Natural killer cell treated with Interleukin-12 subunit alpha and Interleukin-12 subunit beta and Interleukin-15 and Interleukin-18, amount 100 ng/mL, for 72 hours (primary cell): Measurements from ENCODE around the gene SLC2A9. TPM values are rescaled to one million over a fixed set of nuclear protein-coding genes. Genes with fewer than 3 reads are reported as not detected.
"Not testable (repeated sequence)": the region's sequence is repeated elsewhere in the genome, so short reads cannot be mapped to it uniquely, and the experiment has no call there.

Experiments used
- ATAC-seq, 2 donors: fragments of 150-1000 bp; cut with Tn5 transposase in 1 of 2; sonication (Bioruptor Pico), chemical (Tn5 transposase) in 1 of 2; 2 replicates each; pipeline ENCODE4 v1.10.0; 2021
- DNase-seq: peaks from one replicate; pipeline ENCODE4 v3.0.0; 2022; ENCODE audit warnings: low spot score
- H3K27ac Mint-ChIP-seq, 2 donors: 1 replicate in 1 of 2; 2 replicates in 1 of 2; pipeline ENCODE4 v1.8.0; 2022; ENCODE audit warnings: mixed read lengths in 2 of 2, mild to moderate bottlenecking in 1 of 2, moderate library complexity in 1 of 2
- H3K27me3 Mint-ChIP-seq, 2 donors: 1 replicate in 1 of 2; 2 replicates in 1 of 2; pipeline ENCODE4 v1.8.0; 2022; ENCODE audit warnings: mixed read lengths in 2 of 2
- H3K36me3 Mint-ChIP-seq: one replicate; pipeline ENCODE4 v1.8.0; 2022; ENCODE audit warnings: mixed read lengths
- H3K4me1 Mint-ChIP-seq, 2 donors: 1 replicate in 1 of 2; 2 replicates in 1 of 2; pipeline ENCODE4 v1.8.0; 2022; ENCODE audit warnings: low read depth in 2 of 2, mixed read lengths in 2 of 2, mild to moderate bottlenecking in 1 of 2
- H3K4me3 Mint-ChIP-seq: one replicate; pipeline ENCODE4 v1.8.0; 2022; ENCODE audit warnings: mixed read lengths
- H3K9me3 Mint-ChIP-seq: 2 replicates; pipeline ENCODE4 v1.8.0; 2022; ENCODE audit warnings: mixed read lengths
- total RNA-seq, 2 donors: library from RNA; stranded (reverse); gene quantifications; one replicate each; pipeline ENCODE4 v1.2.3, GENCODE V29; 2022

SLC2A9 gene
- total RNA-seq, 2 donors from 2014 or later, result 1.8 to 3.3 TPM

DNA sequence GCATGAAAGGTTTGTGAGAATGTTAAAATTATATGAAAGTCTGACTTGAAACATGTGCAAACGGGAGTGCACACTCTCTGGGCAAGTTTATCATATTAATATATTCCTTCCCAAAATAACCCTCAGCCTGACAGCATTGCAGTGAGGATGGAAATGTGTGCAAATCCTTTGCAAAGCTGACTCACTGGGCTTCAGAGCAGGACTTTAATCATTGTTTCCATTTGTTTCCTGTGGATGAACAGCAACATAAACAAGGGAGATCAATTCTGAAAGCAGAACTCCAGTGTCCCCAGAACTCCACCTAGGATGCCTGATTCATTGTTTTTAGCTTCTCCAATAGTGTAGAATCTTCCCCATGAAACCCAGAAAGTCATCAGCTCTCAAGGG is 32.9 kb downstream of the SLC2A9 start:
- Mint-ChIP-seq H3K4me1 (no peaks in the 10 kb centered on the region), H3K9me3 (no peaks in the 10 kb centered on the region), H3K27me3 (no peaks in the 10 kb centered on the region), H3K4me3 (no peak overlapping the region), H3K27ac (no peak overlapping the region), H3K36me3 (peaks cover 5% of the 10 kb centered on the region)
- DNase-seq (no peak), ATAC-seq (no peak)

GRCh38 chr4:9987749-9988362 is 33.4 kb downstream of the SLC2A9 start:
- Mint-ChIP-seq H3K4me1 (no peaks in the 10 kb centered on the region), H3K27ac (no peak overlapping the region), H3K27me3 (no peaks in the 10 kb centered on the region), H3K9me3 (no peaks in the 10 kb centered on the region), H3K4me3 (no peak overlapping the region), H3K36me3 (no peaks in the 10 kb centered on the region)
- DNase-seq, result no peak
- no peak for ATAC-seq

GRCh38 chr4:9984621-9985020 is 36.7 kb downstream of the SLC2A9 start:
- Mint-ChIP-seq H3K27me3 (peaks cover 0 to 2% of the 10 kb centered on the region in 2 donors), H3K36me3 (no peaks in the 10 kb centered on the region), H3K4me1 (no peaks in the 10 kb centered on the region), H3K9me3 (peaks cover 5% of the 10 kb centered on the region), H3K27ac (no peak overlapping the region), H3K4me3 (no peak overlapping the region)
- ATAC-seq, result no peak
- DNase-seq, result no peak

- H3K27ac Mint-ChIP-seq, result no peak overlapping the region
- H3K4me3 Mint-ChIP-seq, result no peak overlapping the region
- no peaks in the 10 kb centered on the region for H3K36me3 Mint-ChIP-seq
- H3K27me3 Mint-ChIP-seq, result peaks cover 0 to 3% of the 10 kb centered on the region in 2 donors
- H3K4me1 Mint-ChIP-seq, result no peaks in the 10 kb centered on the region
- DNase-seq (no peak), ATAC-seq (no peak)
- peaks cover 5% of the 10 kb centered on the region for H3K9me3 Mint-ChIP-seq
These were observed 38.1 kb downstream of the SLC2A9 start for GRCh38 chr4:9983211-9983610.

DNA sequence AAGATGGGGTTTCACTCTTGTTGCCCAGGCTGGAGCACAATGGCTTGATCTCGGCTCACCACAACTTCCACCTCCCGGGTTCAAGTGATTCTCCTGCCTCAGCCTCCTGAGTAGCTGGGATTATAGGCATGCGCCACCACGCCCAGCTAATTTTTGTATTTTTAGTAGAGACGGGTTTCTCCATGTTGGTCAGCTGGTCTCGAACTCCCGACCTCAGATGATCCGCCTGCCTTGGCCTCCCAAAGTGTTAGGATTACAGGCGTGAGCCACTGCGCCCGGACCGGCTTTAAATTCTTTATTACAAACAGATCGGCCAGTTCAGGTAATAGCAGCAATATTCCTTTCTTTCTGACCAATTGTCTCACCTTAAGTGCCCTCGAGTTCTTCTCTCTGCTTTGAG is 39.4 kb downstream of the SLC2A9 start:
- not testable (repeated sequence) for H3K27me3 Mint-ChIP-seq, H3K36me3 Mint-ChIP-seq, H3K4me1 Mint-ChIP-seq, H3K9me3 Mint-ChIP-seq, ATAC-seq, H3K27ac Mint-ChIP-seq, H3K4me3 Mint-ChIP-seq, DNase-seq

GRCh38 chr4:9980898-9981297 is 40.4 kb downstream of the SLC2A9 start:
- Mint-ChIP-seq H3K27me3 (peaks cover 0 to 3% of the 10 kb centered on the region in 2 donors), H3K36me3 (no peaks in the 10 kb centered on the region), H3K4me3 (no peak overlapping the region), H3K27ac (no peak overlapping the region), H3K4me1 (peaks cover 0 to 4% of the 10 kb centered on the region in 2 donors), H3K9me3 (peaks cover 5% of the 10 kb centered on the region)
- ATAC-seq (no peak), DNase-seq (no peak)

DNA sequence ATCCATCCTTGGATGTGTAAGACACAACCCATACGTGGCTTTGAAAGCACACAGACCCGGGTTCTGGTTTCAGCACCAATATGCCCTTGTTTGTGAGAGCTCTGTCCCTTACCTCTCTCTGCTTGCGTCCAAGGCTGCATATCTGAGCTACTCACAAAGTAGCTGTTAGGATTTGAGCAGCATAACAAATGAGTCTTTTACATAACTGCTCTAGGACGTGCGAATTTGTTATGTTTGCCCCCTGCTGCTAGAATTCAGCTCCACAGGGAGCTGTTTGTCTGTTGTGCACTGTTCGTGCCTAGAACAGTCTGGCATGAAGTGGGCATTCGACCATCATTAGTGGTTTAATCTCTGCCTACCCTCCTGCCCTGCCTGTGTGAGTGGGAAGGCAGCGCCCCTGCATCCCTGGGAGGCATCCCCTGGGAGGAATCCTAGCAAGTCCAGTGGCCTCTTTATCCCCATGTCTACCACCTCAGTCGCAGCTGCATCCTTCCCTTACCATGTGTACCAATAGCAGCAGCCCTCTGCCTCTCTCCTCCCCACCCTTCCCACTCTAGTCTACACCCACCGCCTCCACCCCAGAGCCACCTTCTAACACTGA is 42.1 kb downstream of the SLC2A9 start:
- Mint-ChIP-seq H3K27ac (no peak overlapping the region), H3K27me3 (peaks cover 0 to 3% of the 10 kb centered on the region in 2 donors), H3K9me3 (peaks cover 5% of the 10 kb centered on the region), H3K4me1 (peaks cover 0 to 4% of the 10 kb centered on the region in 2 donors), H3K4me3 (no peak overlapping the region), H3K36me3 (no peaks in the 10 kb centered on the region)
- DNase-seq, result no peak
- ATAC-seq, result peak in 1 of 2 donors; percentile 28

GRCh38 chr4:9977518-9978031 is 43.7 kb downstream of the SLC2A9 start:
- Mint-ChIP-seq H3K9me3 (peaks cover 8% of the 10 kb centered on the region), H3K4me3 (no peak overlapping the region), H3K36me3 (peaks cover 8% of the 10 kb centered on the region), H3K4me1 (peaks cover 0 to 4% of the 10 kb centered on the region in 2 donors), H3K27me3 (peaks cover 3 to 9% of the 10 kb centered on the region in 2 donors), H3K27ac (no peak overlapping the region)
- DNase-seq, result no peak
- no peak for ATAC-seq

- H3K9me3 Mint-ChIP-seq, result peaks cover 11% of the 10 kb centered on the region
- ATAC-seq, result peak in 1 of 2 donors; percentile 33
These were observed 44.5 kb downstream of the SLC2A9 start for GRCh38 chr4:9976781-9977180.

GRCh38 chr4:9976293-9976692 is 45.0 kb downstream of the SLC2A9 start:
- Mint-ChIP-seq H3K4me1 (peaks cover 0 to 4% of the 10 kb centered on the region in 2 donors), H3K27me3 (peaks cover 5 to 18% of the 10 kb centered on the region in 2 donors), H3K27ac (no peak overlapping the region), H3K4me3 (no peak overlapping the region), H3K9me3 (peaks cover 11% of the 10 kb centered on the region), H3K36me3 (peaks cover 10% of the 10 kb centered on the region)
- ATAC-seq, result no peak
- no peak for DNase-seq

More at GRCh38 chr4:9976781-9977180, 44.5 kb downstream of the SLC2A9 start:
- peaks cover 5 to 17% of the 10 kb centered on the region in 2 donors for H3K27me3 Mint-ChIP-seq
- no peak for DNase-seq
- H3K4me3 Mint-ChIP-seq, result no peak overlapping the region
- no peak overlapping the region for H3K27ac Mint-ChIP-seq
- H3K4me1 Mint-ChIP-seq, result peaks cover 0 to 4% of the 10 kb centered on the region in 2 donors
- H3K36me3 Mint-ChIP-seq, result peaks cover 10% of the 10 kb centered on the region

DNA sequence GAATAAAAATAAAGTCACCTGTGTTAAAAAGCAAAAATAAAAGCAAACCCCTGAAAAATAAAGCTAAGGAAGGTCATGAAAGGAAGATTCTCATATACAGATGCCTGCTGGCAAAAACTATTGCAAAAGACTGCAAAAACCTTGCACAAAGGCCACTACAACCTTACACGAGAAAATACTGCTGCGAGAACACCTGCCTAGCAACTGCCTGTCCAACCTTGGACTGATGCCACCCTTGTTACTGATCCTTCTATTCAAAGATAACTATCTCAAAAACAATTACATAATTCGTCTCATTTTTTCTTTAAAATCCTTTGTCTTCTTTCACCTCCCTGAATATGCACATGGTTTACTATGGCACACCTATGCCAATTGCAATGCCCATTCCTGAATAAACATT is 49.6 kb downstream of the SLC2A9 start:
- H3K4me1 Mint-ChIP-seq, result peaks cover 0 to under 1% of the 10 kb centered on the region in 2 donors
- no peak for ATAC-seq
- DNase-seq, result no peak
- no peak overlapping the region for H3K4me3 Mint-ChIP-seq
- no peak overlapping the region for H3K27ac Mint-ChIP-seq
- H3K9me3 Mint-ChIP-seq, result peaks cover 6% of the 10 kb centered on the region
- H3K27me3 Mint-ChIP-seq, result peaks cover 2 to 18% of the 10 kb centered on the region in 2 donors
- H3K36me3 Mint-ChIP-seq, result peaks cover 10% of the 10 kb centered on the region

DNA sequence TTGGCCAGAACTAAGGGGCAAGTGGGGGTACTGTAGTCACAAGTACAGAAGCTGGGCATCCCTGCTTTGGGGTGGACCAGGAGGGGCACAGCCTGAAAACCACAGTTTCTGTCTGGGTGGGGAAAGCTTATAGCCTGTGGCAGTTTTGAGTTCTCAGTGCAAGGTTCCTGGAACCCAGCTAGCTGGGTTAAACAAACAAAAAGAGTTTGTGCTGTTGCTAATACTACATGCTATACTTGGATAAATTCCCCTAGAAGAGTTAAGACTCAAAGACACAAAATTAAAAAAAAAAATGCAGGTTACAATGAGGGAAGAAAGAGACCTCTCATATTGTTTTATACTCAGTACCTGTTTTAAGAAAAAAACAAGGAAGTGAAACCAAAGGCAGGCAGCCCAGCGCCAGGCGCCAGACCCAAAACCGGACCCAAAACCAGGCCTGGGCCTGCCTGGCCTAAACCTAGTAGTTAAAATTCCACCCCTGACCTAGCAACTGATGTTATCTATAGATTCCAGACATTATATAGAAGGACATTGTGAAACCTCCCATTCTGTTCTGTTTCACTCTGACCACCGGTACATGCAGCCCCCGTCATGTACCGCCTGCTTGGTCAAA is 50.8 kb downstream of the SLC2A9 start:
- peaks cover 6% of the 10 kb centered on the region for H3K9me3 Mint-ChIP-seq
- H3K36me3 Mint-ChIP-seq, result peaks cover 10% of the 10 kb centered on the region
- ATAC-seq (no peak), DNase-seq (no peak)
- H3K4me3 Mint-ChIP-seq, result no peak overlapping the region
- peaks cover 2 to 18% of the 10 kb centered on the region in 2 donors for H3K27me3 Mint-ChIP-seq
- no peaks in the 10 kb centered on the region for H3K4me1 Mint-ChIP-seq
- H3K27ac Mint-ChIP-seq, result no peak overlapping the region

DNA sequence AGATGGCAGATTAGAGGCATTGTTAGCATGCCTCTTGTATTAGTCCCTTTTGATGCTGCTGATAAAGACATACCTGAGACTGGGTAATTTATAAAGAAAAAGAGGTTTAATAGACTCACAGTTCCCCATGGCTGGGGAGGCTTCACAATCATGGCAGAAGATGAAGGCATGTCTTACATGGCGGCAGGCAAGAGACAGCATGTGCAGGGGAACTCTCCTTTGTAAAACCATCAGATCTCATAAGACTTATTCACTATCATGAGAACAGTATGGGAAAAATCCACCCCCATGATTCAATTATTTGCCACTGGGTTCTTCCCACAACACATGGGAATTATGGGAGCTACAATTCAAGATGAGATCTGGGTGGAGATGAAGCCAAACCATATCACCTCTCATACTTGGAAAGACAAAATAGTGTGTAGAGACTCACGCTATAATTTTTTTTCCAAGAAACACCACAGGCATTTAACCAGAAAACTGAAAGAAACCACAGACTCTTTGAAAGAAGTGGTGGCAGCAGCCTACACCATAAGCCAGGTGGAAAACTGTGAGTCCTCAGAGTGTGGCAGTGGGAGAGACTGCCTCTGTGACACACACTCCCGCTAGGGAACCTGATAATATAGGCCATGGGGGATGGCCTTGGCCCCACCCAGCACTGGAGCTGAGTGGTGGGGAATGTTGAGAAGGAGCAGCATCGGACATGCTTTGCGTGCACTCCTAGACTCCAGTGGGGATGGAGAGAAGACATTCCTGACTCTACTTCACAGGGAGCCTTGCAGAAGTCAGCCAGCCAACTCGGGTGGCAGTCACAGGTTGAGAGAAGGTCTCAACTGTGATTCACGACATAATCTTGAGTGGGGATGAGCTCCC is 51.5 kb downstream of the SLC2A9 start:
- no peak overlapping the region for H3K4me3 Mint-ChIP-seq
- no peak overlapping the region for H3K27ac Mint-ChIP-seq
- DNase-seq (no peak), ATAC-seq (peak; percentile 24 to 67)
- peaks cover 2 to 18% of the 10 kb centered on the region in 2 donors for H3K27me3 Mint-ChIP-seq
- peaks cover 10% of the 10 kb centered on the region for H3K36me3 Mint-ChIP-seq
- peaks cover 6% of the 10 kb centered on the region for H3K9me3 Mint-ChIP-seq
- no peaks in the 10 kb centered on the region for H3K4me1 Mint-ChIP-seq
